GM12873 (cell line): Measurements from ENCODE around the gene RARA.

Source experiments
- CTCF ChIP-seq: IDR thresholded peaks from 2 replicates; pipeline ENCODE4 v1.5.1; 2012; ENCODE audit warnings: low read depth, mild to moderate bottlenecking, moderate library complexity, low read length, control low read depth; ENCODE audit not compliant: insufficient read depth; ENCODE audit errors: missing control alignments

Gene RARA

GRCh38 chr17:40358323-40359038 is 49.5 kb downstream of the RARA start:
- peak; percentile 97 for TF ChIP-seq CTCF

- TF ChIP-seq CTCF, result no peak
Measured at GRCh38 chr17:40360091-40360490, 51.1 kb downstream of the RARA start.

- no peak for TF ChIP-seq CTCF
Measured at GRCh38 chr17:40361063-40361924, 52.3 kb downstream of the RARA start.

- no peak for TF ChIP-seq CTCF
Measured at GRCh38 chr17:40361925-40362695, 53.1 kb downstream of the RARA start.

- peak; percentile 80 for TF ChIP-seq CTCF
Measured at GRCh38 chr17:40362696-40363110, 53.7 kb downstream of the RARA start.

- TF ChIP-seq CTCF, result no peak
Measured at GRCh38 chr17:40363111-40363827, 54.3 kb downstream of the RARA start.
